Nucleus accumbens (tissue), 56 donors: ENCODE measurements around the gene RNF182.
"Not testable (repeated sequence)": the region's sequence is repeated elsewhere in the genome, so short reads cannot be mapped to it uniquely, and the experiment has no call there.

ENCODE experiments used
- DNase-seq, 56 donors: peaks; one replicate each; lab custom pipeline; 2025; lab: John Stamatoyannopoulos, UW

RNF182 gene

DNA sequence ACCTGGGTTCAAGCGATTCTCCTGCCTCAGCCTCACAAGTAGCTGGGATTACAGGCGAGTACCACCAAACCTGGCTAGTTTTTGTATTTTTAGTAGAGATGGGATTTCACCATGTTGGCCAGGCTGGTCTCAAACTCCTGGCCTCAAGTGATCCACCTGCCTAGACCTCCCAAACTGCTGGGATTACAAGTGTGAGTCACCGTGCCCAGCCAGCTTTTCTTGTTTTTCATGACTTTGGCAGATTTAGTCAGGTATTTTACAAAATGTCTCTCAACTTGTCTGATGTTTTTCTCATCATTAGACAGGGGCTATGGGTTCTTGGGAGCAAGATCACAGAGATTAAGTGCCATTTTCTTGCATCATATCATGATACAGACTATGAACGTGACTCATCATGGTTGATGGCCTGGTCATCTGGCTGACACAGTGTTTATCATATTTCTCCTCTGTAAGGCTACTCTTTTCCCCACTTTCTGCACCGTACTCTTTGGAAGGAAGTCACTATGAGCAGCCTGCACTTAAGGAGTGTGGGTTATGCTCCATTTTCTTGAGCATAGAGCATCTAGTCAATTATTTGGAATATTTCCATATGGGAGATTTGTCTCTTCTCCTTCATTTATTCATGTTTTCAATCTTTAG is 67.8 kb downstream of the RNF182 start:
- no peak for DNase-seq

GRCh38 chr6:13993416-13993815 is 68.7 kb downstream of the RNF182 start:
- no peak for DNase-seq

GRCh38 chr6:13998356-13998755 is 73.6 kb downstream of the RNF182 start:
- DNase-seq: no peak

GRCh38 chr6:14000901-14001300 is 76.1 kb downstream of the RNF182 start:
- no peak for DNase-seq

DNA sequence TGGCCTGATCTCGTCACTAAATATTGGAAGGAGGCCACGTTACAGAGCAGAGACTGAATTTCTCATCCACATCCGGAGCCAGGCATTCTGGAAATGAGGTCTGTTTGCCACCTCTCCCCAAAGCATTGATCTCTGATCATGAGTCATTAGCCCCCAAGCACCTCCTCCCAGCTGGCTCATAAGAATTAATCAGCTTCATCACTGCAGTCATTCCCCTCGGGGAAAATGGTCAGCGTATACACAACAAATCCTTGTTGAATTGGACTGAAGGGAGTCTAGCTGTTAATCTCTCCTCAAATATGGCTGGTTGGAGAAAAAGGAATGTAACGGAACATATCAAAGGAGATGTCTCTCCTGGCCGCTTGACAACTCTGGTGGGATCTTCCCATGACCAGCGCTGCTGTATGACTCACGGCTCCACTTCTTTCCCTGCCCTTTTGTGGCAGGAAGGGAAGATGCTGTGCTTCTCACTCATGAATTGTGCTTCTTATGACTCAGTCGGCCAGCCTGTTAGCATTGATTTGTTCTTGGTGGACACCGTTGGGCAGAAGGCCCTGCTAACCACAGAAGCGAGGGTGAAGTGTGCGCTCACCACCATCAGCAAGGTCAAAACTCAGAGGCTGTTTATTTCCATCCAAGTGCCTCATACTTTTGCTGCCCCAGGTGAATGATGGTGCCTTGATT is 76.7 kb downstream of the RNF182 start:
- DNase-seq: peak in 1 of 56 donors; percentile 20

GRCh38 chr6:14002176-14002947 is 77.6 kb downstream of the RNF182 start:
- DNase-seq: no peak

DNA sequence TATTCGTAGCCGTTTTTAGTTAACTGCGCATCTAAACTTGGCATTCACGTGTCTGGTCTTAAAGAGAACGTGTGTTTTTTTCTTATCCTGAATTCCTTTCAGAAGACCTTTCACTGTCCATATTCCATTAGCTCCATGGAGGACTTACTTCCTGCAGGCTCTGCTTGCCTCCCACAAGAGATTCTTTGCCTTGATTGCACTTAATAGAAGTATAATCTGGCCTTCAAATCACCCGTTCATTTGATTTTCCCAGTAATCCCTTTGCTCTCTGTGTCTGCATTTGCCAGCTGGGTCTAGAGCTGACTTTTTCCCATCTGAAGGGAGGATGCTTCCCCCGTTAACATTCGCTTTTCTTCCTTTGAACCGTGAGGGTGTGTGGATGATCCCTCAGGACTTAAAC is 79.5 kb downstream of the RNF182 start:
- DNase-seq: no peak

DNA sequence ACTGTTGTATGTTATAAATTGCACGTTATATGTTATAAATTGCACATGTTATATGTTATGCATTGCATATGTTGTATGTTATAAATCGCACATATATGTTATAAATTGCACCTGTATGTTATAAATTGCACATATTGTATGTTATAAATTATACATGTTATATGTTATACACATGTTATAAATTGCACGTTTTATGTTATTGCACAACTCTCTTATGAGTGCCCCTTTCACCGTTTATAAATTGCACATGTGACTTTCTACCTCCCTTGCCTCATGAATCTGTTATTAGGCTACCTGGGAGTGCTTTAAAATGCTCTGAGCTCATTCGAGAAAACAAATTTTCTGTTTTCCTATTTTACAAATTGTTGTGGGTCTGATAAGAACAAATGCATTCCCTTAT is 84.1 kb downstream of the RNF182 start:
- no peak for DNase-seq

GRCh38 chr6:14009431-14009830 is 84.7 kb downstream of the RNF182 start:
- peak in 1 of 56 donors; percentile 6 for DNase-seq

DNA sequence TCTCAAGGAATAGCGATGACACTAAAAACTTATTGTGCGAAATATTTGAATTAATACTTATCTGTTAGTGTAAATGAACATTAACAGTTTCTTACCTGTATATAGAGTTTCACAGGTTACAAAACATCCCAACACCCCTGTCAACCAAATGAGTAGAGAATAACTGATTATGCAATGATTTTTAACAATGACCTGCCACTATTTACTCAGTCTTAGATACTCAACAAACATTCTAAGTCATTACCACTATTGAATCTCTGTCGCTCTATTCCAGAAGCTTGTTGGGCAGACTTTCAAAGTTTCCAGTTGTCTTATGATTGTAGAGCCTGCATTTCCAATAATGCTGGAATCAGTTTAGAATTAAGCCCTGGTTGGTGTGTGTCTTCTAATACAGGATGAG is 85.5 kb downstream of the RNF182 start:
- no peak for DNase-seq

- no peak for DNase-seq
These were observed 87.7 kb downstream of the RNF182 start for GRCh38 chr6:14012313-14013030.

DNA sequence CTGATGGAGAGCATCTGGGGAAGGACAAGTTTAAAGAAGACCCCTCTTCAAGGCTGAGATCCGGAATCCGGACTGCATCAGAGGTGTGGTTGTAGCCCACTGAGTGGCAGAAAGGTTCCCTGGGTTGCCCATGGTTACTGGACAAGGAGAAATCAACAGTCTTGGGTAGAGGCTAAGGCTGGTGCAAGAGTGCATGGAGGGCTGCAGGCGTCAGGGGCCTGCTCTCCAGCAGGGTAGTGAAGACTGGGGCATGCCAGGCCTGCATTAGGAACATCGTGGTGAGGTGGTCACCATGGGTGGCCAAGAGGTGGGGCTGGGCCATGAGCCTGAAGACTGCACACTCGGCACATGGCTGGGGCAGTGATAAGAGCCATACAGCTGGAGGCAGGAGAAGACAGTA is 91.2 kb downstream of the RNF182 start:
- no peak for DNase-seq

- DNase-seq: no peak
These were observed 91.7 kb downstream of the RNF182 start for GRCh38 chr6:14016432-14016831.

GRCh38 chr6:14016935-14017625 is 92.3 kb downstream of the RNF182 start:
- DNase-seq: no peak

GRCh38 chr6:14017626-14018475 is 93.1 kb downstream of the RNF182 start:
- no peak for DNase-seq

GRCh38 chr6:14018559-14018958 is 93.8 kb downstream of the RNF182 start:
- not testable (repeated sequence) for DNase-seq

DNA sequence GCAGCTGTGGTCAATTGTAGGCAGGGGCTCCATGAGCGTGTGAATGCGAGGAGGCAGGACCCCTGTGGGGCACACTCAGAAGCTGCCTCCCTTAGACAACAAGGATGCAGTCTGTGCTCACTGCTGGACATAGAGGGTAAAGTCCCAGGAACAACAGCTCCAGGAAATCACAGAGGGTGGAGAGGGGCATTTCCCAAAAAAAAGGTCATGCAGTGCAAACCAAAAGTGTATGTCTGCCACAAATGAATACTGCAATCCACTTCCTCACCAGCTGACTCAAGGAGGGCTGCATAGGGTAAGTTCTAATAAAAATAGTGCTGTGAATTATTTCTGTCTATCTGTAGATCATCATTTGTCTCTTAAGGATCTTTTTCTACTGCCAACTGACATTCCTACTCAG is 95.8 kb downstream of the RNF182 start:
- no peak for DNase-seq

GRCh38 chr6:14021449-14021848 is 96.7 kb downstream of the RNF182 start:
- DNase-seq: no peak

GRCh38 chr6:14022673-14023072 is 97.9 kb downstream of the RNF182 start:
- DNase-seq: no peak
